ENCODE measurements around the gene RLF.

- no peak for TF ChIP-seq CTCF (IDR thresholded peaks at IDR 0.05)
- no peak for TF ChIP-seq POLR2A (IDR thresholded peaks at IDR 0.05)
These were observed 90.3 kb downstream of the RLF start for GRCh38 chr1:40251456-40251855.
